K562 (cell line): Measurements from ENCODE around the gene TIPIN.

Source experiments
- NBN ChIP-seq: fragments of 450-650 bp; IDR thresholded peaks from 2 replicates; pipeline ENCODE4 v1.6.1; 2016; ENCODE audit warnings: low read depth, mild to moderate bottlenecking
- ZBTB8A ChIP-seq: fragments of 450-650 bp; IDR thresholded peaks from 2 replicates; pipeline ENCODE4 v1.6.1; 2018; ENCODE audit warnings: mild to moderate bottlenecking, moderate library complexity; ENCODE audit not compliant: partially characterized antibody

- TF ChIP-seq ZBTB8A (no peak), NBN (no peak)
Measured at GRCh38 chr15:66405615-66406014, 49.1 kb upstream of the TIPIN start.
